H9 (cell line): ENCODE data around the gene ZNF446. TPM values are rescaled to one million over a fixed set of nuclear protein-coding genes. Genes with fewer than 3 reads are reported as not detected.

Experiments used
- DNase-seq: peaks from one replicate; pipeline ENCODE4 v3.0.0-alpha.2; 2017
- H2AFZ ChIP-seq: one replicate; pipeline ENCODE4 v1.6.1; 2013; ENCODE audit warnings: mild to moderate bottlenecking, low read length, control low read depth, moderate library complexity
- H2AK5ac ChIP-seq: 2 replicates; pipeline ENCODE4 v1.6.1; 2013; ENCODE audit warnings: low read length, control low read depth, mixed read lengths; ENCODE audit not compliant: insufficient read length
- H2BK120ac ChIP-seq: one replicate; pipeline ENCODE4 v1.6.1; 2013; ENCODE audit warnings: low read depth, mild to moderate bottlenecking, low read length, control low read depth, inconsistent platforms; ENCODE audit not compliant: poor library complexity, severe bottlenecking
- H2BK12ac ChIP-seq: 2 replicates; pipeline ENCODE4 v1.6.1; 2013; ENCODE audit warnings: low read length, control low read depth, mixed read lengths, low read depth; ENCODE audit not compliant: insufficient read length
- H2BK15ac ChIP-seq: 2 replicates; pipeline ENCODE4 v1.6.1; 2013; ENCODE audit warnings: low read depth, low read length, control low read depth
- H2BK20ac ChIP-seq: one replicate; pipeline ENCODE4 v1.6.1; 2013; ENCODE audit warnings: low read depth, mild to moderate bottlenecking, low read length, control low read depth, inconsistent platforms; ENCODE audit not compliant: poor library complexity, severe bottlenecking
- H2BK5ac ChIP-seq: 2 replicates; pipeline ENCODE4 v1.6.1; 2013; ENCODE audit warnings: low read length, control low read depth, mixed read lengths; ENCODE audit not compliant: insufficient read length
- H3K14ac ChIP-seq: 2 replicates; pipeline ENCODE4 v1.6.1; 2013; ENCODE audit warnings: low read length, control low read depth; ENCODE audit not compliant: insufficient read depth
- H3K18ac ChIP-seq: 2 replicates; pipeline ENCODE4 v1.6.1; 2013; ENCODE audit warnings: low read depth, mild to moderate bottlenecking, mixed read lengths, low read length, control low read depth; ENCODE audit not compliant: insufficient read length
- H3K23ac ChIP-seq: 2 replicates; pipeline ENCODE4 v1.6.1; 2013; ENCODE audit warnings: low read length, control low read depth, mixed read lengths, low read depth; ENCODE audit not compliant: insufficient read length
- H3K23me2 ChIP-seq: 2 replicates; pipeline ENCODE4 v1.6.1; 2013; ENCODE audit warnings: low read depth, mild to moderate bottlenecking, mixed read lengths, low read length, control low read depth; ENCODE audit not compliant: insufficient read length, poor library complexity, severe bottlenecking
- H3K27ac ChIP-seq: 2 replicates; pipeline ENCODE4 v1.5.1; 2013; ENCODE audit warnings: low read length, control low read depth, mixed read lengths, low read depth; ENCODE audit not compliant: insufficient read length
- H3K27me3 ChIP-seq: 2 replicates; pipeline ENCODE4 v1.6.1; 2013; ENCODE audit warnings: low read length, control low read depth, inconsistent platforms; ENCODE audit not compliant: insufficient read depth
- H3K4ac ChIP-seq: 2 replicates; pipeline ENCODE4 v1.6.1; 2013; ENCODE audit warnings: low read depth, mild to moderate bottlenecking, control low read depth, inconsistent platforms, low read length, moderate library complexity
- H3K4me1 ChIP-seq: 2 replicates; pipeline ENCODE4 v1.6.1; 2013; ENCODE audit warnings: low read length, control low read depth, inconsistent platforms; ENCODE audit not compliant: insufficient read depth
- H3K4me2 ChIP-seq: 2 replicates; pipeline ENCODE4 v1.6.1; 2013; ENCODE audit warnings: low read length, control low read depth, mixed read lengths; ENCODE audit not compliant: insufficient read length, insufficient read depth
- H3K56ac ChIP-seq: 2 replicates; pipeline ENCODE4 v1.6.1; 2013; ENCODE audit warnings: low read depth, mild to moderate bottlenecking, mixed read lengths, low read length, control low read depth; ENCODE audit not compliant: insufficient read length
- H3K79me1 ChIP-seq: 2 replicates; pipeline ENCODE4 v1.6.1; 2013; ENCODE audit warnings: low read depth, mild to moderate bottlenecking, moderate library complexity, low read length, control low read depth, inconsistent platforms; ENCODE audit not compliant: insufficient read depth, poor library complexity, severe bottlenecking
- H3K79me2 ChIP-seq: 2 replicates; pipeline ENCODE4 v1.6.1; 2013; ENCODE audit warnings: low read length, control low read depth, inconsistent platforms; ENCODE audit not compliant: insufficient read depth
- H3K9ac ChIP-seq: 2 replicates; pipeline ENCODE4 v1.6.1; 2013; ENCODE audit warnings: low read length, control low read depth, mixed read lengths; ENCODE audit not compliant: insufficient read length; ENCODE audit errors: extremely low read depth
- H3K9me3 ChIP-seq: one replicate; pipeline ENCODE4 v1.6.1; 2013; ENCODE audit warnings: low read depth, low read length, inconsistent platforms; ENCODE audit not compliant: control insufficient read depth
- H3T11ph ChIP-seq: one replicate; pipeline ENCODE4 v1.6.1; 2013; ENCODE audit warnings: mild to moderate bottlenecking, low read length, control low read depth, inconsistent platforms
- H4K20me1 ChIP-seq: one replicate; pipeline ENCODE4 v1.6.1; 2013; ENCODE audit not compliant: control insufficient read depth, insufficient read length, insufficient read depth
- H4K5ac ChIP-seq: 2 replicates; pipeline ENCODE4 v1.6.1; 2013; ENCODE audit warnings: low read depth, mild to moderate bottlenecking, mixed read lengths, low read length, control low read depth; ENCODE audit not compliant: insufficient read length
- H4K8ac ChIP-seq: replicated peaks from 2 replicates; pipeline ENCODE4 v1.6.1; 2013; ENCODE audit warnings: low read length, control low read depth, mixed read lengths, low read depth; ENCODE audit not compliant: insufficient read length
- H4K91ac ChIP-seq: 2 replicates; pipeline ENCODE4 v1.6.1; 2013; ENCODE audit warnings: low read depth, mild to moderate bottlenecking, moderate library complexity, mixed read lengths, low read length, control low read depth; ENCODE audit not compliant: insufficient read length
- H3K27ac Mint-ChIP-seq, 3 experiments: 2 replicates in 2 of 3; 3 replicates in 1 of 3; pipeline ENCODE4 v1.8.0; 2020 to 2021; ENCODE audit warnings: mixed read lengths in 3 of 3, mild to moderate bottlenecking in 1 of 3, moderate library complexity in 1 of 3
- H3K27me3 Mint-ChIP-seq: 2 replicates; pipeline ENCODE4 v1.8.0; 2021; ENCODE audit warnings: low read depth, mild to moderate bottlenecking, moderate library complexity, mixed read lengths
- H3K36me3 Mint-ChIP-seq, 3 experiments: 2 replicates in 2 of 3; 3 replicates in 1 of 3; pipeline ENCODE4 v1.8.0; 2020 to 2021; ENCODE audit warnings: low read depth in 3 of 3, mixed read lengths in 3 of 3; ENCODE audit not compliant: insufficient read depth in 1 of 3
- H3K4me1 Mint-ChIP-seq, 2 experiments: 2 replicates each; pipeline ENCODE4 v1.8.0; 2020; ENCODE audit warnings: mixed read lengths in 2 of 2
- H3K4me3 Mint-ChIP-seq, 2 experiments: 2 replicates in 1 of 2; 3 replicates in 1 of 2; pipeline ENCODE4 v1.8.0; 2020 to 2021; ENCODE audit warnings: mild to moderate bottlenecking in 2 of 2, mixed read lengths in 2 of 2, moderate library complexity in 1 of 2
- H3K9me3 Mint-ChIP-seq, 2 experiments: 2 replicates in 1 of 2; 3 replicates in 1 of 2; pipeline ENCODE4 v1.8.0; 2020; ENCODE audit warnings: mild to moderate bottlenecking in 2 of 2, mixed read lengths in 2 of 2, moderate library complexity in 1 of 2
- CTCF ChIP-seq: fragments of 200-600 bp; sonication (generic); conservative IDR thresholded peaks from 3 replicates; pipeline ENCODE4 v1.8.0; 2021; ENCODE audit warnings: antibody characterized with exemption, mild to moderate bottlenecking
- WGBS: extraction: QIAGEN DNeasy Blood & Tissue Kit; methylation state at CpG from one replicate; pipeline ENCODE4 v1.1.7; 2013; ENCODE audit warnings: missing lambda C conversion rate, low lambda C conversion rate, mixed read lengths; ENCODE audit not compliant: insufficient read length; ENCODE audit errors: extremely low coverage; 5-methylcytosine and 5-hydroxymethylcytosine counted together
- total RNA-seq: library from RNA; stranded (reverse); gene quantifications from 2 replicates; pipeline ENCODE4 v1.2.1, GENCODE V29; 2021

Gene ZNF446
- total RNA-seq, 1 experiment from 2014 or later = 7.6 TPM

- Histone ChIP-seq H2BK120ac (no peak overlapping the region), H3K14ac (no peak overlapping the region), H3K4ac (no peak overlapping the region), H3K4me1 (no peaks in the 10 kb centered on the region), H2BK15ac (no peak overlapping the region), H3K18ac (no peak overlapping the region), H3T11ph (no peak overlapping the region), H4K20me1 (no peaks in the 10 kb centered on the region), H4K8ac (no peak overlapping the region), H3K79me2 (no peaks in the 10 kb centered on the region), H3K23ac (no peak overlapping the region), H2AK5ac (no peak overlapping the region), H2BK5ac (no peak overlapping the region), H4K91ac (no peak overlapping the region), H2BK20ac (no peak overlapping the region), H2AFZ (no peak overlapping the region), H3K9ac (no peak overlapping the region), H3K23me2 (peaks cover 3% of the 10 kb centered on the region), H3K27ac (no peak overlapping the region), H4K5ac (no peak overlapping the region), H3K56ac (no peak overlapping the region), H3K9me3 (no peaks in the 10 kb centered on the region), H3K79me1 (no peaks in the 10 kb centered on the region), H2BK12ac (no peak overlapping the region), H3K27me3 (no peaks in the 10 kb centered on the region), H3K4me2 (no peak overlapping the region)
- Mint-ChIP-seq H3K27me3 (no peaks in the 10 kb centered on the region), H3K4me1 (no peaks in the 10 kb centered on the region), H3K36me3 (no peaks in the 10 kb centered on the region; a peak in 2 of 7 replicates), H3K27ac (peak overlapping the region in 1 of 3 experiments; percentile 8; a peak in 1 of 7 replicates), H3K9me3 (no peaks in the 10 kb centered on the region), H3K4me3 (no peak overlapping the region)
- no peak for DNase-seq
- WGBS = no CpG with 5 or more reads among the region's 5 CpGs
- no peak for TF ChIP-seq CTCF
Observed at GRCh38 chr19:58491393-58491792, 15.2 kb downstream of the ZNF446 start.
